Endometrial microvascular endothelial cells (primary cell): ENCODE data around the gene MFAP4. TPM values are rescaled to one million over a fixed set of nuclear protein-coding genes. Genes with fewer than 3 reads are reported as not detected.

ENCODE experiments used
- in situ Hi-C: cut with HindIII; loops from 2 replicates; pipeline ENCODE4 v1.10.0; 2017; ENCODE audit warnings: low sequenced_read_pairs, low pct_unique_long_range_greater_than_20kb; ENCODE audit errors: inconsistent ontology term
- total RNA-seq: library from RNA; depleted of rRNA; stranded (reverse); fragments of >200 nt; gene quantifications from one replicate; pipeline ENCODE4 v1.2.3, GENCODE V29; 2015; ENCODE audit errors: inconsistent ontology term

Gene MFAP4
- total RNA-seq, 1 donor from 2014 or later: not detected

DNA sequence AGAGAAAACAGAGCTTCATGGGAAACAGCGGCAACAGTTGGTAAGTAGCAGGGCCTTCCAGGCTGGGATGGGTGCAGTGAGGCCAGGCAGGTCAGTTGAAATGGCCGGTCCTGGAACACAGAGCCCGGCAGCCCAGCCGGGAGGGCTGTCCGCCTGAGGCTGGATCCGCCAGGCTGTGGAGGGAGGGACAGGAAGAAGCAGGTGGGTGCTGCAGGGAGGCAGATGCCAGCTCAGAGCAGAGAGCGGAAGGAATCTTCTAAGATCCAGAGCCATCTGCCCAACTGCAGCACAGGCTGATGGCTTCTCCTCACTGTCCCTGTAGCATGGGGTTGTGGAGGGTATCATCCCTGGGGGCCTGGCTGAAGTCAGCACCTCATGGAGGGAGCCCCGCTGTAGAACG is 24.6 kb upstream of the MFAP4 start:
- in situ Hi-C loops: no loop called here

- in situ Hi-C loops: no loop called here
Measured at GRCh38 chr17:19410875-19411620, 24.1 kb upstream of the MFAP4 start, which contains the start of gene RNF112. RNF112 (plus strand) TSS chr17:19411232; CDS start chr17:19411409, 177 bp downstream.

DNA sequence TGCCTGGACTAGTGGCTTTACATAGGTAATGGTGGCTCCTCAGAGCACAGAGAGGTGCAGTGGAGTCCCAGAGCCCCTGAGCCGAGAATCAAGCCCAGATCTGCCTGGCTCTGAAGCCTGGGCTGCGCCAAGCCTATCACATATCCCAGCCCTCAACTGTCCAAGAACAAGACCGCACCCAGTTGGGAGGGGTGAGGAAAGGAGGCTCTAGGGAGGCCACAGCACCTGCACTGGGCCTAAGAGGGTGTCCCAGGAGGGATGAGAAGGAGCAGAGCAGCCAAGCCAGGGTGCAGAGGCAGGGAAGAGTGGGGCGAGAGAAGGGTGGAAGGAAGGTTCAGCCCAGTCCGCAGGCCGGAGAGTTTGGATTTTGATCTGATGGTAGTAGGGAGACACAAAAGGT is 23.1 kb upstream of the MFAP4 start:
- in situ Hi-C loops: no loop called here

DNA sequence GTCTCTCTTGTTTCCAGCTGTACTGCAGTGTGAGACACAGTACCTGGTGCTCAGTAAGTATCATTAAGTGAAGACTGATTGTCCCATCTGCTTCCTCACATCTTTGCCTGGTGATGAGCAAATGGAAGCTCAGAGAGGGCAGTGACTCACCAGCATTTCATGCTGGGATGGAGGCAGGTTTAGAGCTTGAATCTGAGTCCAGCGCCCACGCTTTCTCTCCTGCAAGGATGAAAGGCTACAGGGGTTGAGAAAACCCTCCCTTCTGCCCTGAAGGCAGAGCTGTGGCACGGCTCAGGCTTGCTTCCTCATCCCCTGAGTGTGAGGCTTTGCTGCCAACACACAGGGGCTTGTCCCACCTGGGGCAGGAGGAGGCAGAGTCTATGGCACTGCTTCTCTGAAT is 22.5 kb upstream of the MFAP4 start:
- in situ Hi-C loops: no loop called here

GRCh38 chr17:19409066-19409465 is 22.1 kb upstream of the MFAP4 start:
- in situ Hi-C loops: no loop called here

- in situ Hi-C loops: no loop called here
Measured at GRCh38 chr17:19408346-19408710, 21.3 kb upstream of the MFAP4 start.

- in situ Hi-C loops: no loop called here
Measured at GRCh38 chr17:19407601-19408345, 20.8 kb upstream of the MFAP4 start.

DNA sequence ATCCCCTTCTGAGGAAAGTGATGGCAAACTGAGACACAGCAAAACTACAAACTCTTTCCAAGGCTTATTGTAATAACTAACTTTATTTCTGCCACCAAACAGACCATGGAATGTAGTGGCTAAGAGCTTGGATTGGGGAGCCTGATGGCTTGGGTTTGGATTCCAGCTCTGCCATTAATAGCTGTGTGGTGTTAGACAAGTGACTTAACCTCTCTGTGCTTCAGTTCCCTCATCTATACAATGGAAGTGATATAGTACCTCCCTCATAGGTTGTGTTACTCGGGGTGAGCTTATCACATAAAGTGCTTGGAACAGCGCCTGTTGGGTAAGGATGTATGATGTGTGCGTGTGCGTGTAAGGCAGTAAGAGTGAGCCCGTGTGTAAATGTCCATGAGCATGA is 18.1 kb upstream of the MFAP4 start:
- in situ Hi-C loops: no loop called here

DNA sequence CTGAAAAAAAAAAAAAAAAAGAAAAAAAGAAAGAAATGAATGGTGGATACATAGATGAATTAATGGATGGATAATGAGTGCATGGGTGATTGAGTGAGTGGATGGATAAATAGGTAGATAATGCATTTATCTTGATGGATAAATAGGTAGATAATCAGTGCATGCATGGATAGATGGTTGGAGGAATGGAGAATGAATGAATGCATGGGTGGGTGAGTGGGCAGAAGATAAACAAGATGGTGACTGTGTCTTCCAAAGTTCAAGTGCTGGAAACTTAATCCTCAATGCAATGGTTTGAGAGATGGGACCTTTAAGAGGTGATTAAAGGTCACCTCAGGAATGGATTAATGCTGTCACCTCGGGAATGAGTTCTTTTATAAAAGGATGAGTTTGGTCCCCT is 17.3 kb upstream of the MFAP4 start:
- in situ Hi-C loops: no loop called here

- in situ Hi-C loops: no loop called here
Measured at GRCh38 chr17:19403021-19403420, 16.0 kb upstream of the MFAP4 start.

GRCh38 chr17:19402171-19402570 is 15.2 kb upstream of the MFAP4 start:
- in situ Hi-C loops: no loop called here

DNA sequence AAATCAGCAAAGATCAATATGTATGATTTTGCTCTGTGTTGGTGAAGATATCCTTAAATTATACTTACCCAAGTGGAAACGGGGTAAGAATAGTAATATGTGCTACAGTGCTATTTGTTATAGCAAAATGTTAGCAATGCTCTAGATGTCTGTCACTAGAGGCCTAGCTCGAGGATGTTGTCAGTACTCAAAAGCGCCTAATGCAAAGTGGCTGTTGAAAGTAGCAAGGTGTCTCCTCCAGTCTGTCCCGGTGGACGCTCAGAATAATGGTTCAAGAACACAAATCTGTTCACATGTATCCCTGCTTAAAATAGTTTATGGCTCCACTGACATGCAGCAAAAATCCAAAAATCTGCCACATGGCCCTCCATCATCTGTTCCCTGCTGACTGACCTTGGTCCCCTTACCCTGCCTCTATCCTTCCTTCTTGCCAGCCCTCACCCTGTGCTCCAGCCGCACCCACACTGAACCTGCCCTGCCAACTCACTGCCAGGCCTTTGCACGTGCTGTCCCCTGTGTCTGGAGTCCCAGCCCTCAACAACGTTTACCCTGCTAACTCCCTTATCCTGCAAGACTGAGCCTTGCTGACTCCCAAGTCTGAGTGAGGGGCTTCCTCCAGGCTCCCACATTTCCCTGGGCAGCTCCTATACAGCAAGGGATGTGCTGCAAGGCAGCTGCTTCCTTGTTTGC is 14.5 kb upstream of the MFAP4 start:
- in situ Hi-C loops: no loop called here

DNA sequence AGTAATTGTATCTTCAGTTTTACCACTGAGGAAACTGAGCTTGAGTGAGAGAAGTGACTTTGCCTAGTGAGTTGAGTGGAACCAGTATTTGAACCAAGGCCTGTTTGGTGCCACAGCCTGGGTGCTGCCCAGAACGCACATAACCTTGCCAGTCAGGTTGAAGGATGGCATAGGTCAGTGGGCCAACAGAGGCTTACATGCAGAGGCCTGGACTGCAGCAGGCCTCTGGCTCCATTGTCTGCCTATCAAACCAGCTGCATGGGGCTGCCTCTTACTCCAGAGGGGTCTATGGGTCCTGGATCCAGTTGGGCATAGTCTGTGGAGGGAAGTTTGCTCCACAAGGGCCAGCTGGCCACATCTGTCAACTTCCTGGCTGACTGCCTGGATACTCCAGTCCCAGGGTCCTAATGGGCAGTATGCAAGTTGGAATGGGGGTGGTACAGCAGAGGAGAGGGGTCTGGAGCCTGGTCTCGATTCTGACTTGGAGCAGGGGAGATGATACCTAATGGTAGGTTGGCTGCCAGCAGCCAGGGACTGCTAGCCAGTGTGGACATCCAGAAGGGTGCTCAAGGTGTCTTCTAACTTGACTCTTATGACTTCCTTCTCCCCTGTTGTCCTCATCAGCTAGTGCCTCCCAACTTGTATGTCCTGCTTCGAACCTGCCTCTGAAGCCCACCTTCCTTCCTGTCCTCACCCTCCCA is 12.9 kb upstream of the MFAP4 start:
- in situ Hi-C loops: no loop called here

GRCh38 chr17:19398301-19399181 is 11.6 kb upstream of the MFAP4 start:
- in situ Hi-C loops: no loop called here

DNA sequence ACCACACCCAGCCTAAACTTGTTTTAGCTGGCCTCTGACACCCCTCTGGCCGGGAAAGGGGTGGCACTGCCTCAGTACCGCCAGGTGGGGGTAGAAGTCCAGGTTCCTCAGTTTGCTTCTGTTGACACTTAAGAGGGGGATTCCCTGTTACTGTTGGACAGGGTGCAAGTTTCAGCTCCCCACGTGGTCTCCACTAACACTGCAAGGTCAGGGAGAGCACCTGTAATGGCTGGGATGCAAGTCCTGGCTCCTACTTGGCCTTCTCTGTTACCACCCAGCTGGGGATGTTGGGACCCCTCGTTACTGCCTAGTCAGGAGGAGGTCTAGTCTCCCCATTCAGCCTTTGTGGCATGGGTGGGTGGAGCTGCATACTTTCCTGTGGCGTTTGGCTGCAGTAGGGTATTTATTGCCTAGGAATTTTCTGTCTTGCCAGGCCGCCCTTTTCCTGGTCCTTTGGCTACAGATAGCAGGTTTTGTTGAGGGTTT is 10.6 kb upstream of the MFAP4 start:
- in situ Hi-C loops: no loop called here

DNA sequence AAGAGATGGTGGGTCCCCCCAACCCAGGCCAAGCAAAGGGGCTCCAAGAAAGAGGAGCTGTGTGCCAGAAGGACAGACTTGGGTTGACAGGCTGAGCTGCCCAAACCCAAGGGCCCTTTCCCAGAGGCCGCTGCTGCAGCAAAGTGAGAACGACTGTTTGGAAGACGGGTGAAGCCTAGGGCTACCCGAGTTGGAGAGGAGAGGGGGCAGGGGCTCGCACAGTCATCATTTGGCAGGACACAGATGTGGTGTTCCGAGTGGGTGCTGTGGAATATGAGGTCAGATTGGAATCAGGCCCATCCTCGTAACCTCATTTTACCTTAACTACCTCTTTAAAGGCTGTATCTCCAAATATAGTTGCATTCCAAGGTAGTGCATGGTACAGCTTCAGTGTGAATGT is 5.3 kb upstream of the MFAP4 start:
- in situ Hi-C loops: no loop called here

GRCh38 chr17:19391432-19391831 is 4.4 kb upstream of the MFAP4 start:
- in situ Hi-C loops: no loop called here

- in situ Hi-C loops: no loop called here
Measured at GRCh38 chr17:19390951-19391350, 4.0 kb upstream of the MFAP4 start.
